Activated T-helper 1 cell treated with anti-CD3 and anti-CD28 coated beads, Interleukin-2, amount 50 U/mL, for 16 hours (primary cell): ENCODE results near the gene CHPF2.
A peak's percentile ranks its signal among the peaks of the same experiment; 100 is the strongest.

Experiments
- DNase-seq, 2 donors: peaks; one replicate each; pipeline ENCODE4 v3.0.0-alpha.2; 2020; ENCODE audit warnings: low read depth in 1 of 2, low spot score in 1 of 2

The CHPF2 gene

GRCh38 chr7:151232917-151233701 is 826 bp downstream of the CHPF2 start:
- DNase-seq = peak; percentile 31 to 58

DNA sequence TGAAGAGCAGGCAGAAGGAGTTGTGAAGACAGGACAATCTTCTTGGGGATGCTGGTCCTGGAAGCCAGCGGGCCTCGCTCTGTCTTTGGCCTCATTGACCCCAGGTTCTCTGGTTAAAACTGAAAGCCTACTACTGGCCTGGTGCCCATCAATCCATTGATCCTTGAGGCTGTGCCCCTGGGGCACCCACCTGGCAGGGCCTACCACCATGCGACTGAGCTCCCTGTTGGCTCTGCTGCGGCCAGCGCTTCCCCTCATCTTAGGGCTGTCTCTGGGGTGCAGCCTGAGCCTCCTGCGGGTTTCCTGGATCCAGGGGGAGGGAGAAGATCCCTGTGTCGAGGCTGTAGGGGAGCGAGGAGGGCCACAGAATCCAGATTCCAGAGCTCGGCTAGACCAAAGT is 1.5 kb downstream of the CHPF2 start:
- no peak for DNase-seq

DNA sequence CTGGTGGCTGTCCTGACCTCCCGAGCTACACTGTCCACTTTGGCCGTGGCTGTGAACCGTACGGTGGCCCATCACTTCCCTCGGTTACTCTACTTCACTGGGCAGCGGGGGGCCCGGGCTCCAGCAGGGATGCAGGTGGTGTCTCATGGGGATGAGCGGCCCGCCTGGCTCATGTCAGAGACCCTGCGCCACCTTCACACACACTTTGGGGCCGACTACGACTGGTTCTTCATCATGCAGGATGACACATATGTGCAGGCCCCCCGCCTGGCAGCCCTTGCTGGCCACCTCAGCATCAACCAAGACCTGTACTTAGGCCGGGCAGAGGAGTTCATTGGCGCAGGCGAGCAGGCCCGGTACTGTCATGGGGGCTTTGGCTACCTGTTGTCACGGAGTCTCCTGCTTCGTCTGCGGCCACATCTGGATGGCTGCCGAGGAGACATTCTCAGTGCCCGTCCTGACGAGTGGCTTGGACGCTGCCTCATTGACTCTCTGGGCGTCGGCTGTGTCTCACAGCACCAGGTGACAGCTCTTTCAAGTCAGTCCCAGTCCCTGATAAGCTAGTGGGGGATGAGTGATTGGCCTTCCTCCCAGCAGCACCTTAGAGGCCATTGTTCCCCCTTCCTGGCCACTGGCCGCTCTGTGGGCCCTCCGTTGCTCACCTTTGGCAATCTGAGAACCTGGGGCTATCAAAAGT is 3.0 kb downstream of the CHPF2 start:
- no peak for DNase-seq

DNA sequence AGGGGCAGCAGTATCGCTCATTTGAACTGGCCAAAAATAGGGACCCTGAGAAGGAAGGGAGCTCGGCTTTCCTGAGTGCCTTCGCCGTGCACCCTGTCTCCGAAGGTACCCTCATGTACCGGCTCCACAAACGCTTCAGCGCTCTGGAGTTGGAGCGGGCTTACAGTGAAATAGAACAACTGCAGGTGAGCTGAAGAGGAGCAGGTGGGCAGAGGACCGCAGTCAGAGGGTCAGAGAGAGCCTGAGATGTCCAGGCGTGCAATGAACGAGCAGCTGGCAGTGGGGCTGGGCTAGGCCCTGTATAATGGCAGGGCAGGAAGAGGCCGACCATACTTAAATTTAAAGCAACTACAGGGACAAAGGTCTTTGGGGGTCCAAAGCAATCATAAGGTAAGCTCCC is 4.1 kb downstream of the CHPF2 start:
- DNase-seq = no peak

- no peak for DNase-seq
Measured at GRCh38 chr7:151237244-151238189, 5.2 kb downstream of the CHPF2 start.

DNA sequence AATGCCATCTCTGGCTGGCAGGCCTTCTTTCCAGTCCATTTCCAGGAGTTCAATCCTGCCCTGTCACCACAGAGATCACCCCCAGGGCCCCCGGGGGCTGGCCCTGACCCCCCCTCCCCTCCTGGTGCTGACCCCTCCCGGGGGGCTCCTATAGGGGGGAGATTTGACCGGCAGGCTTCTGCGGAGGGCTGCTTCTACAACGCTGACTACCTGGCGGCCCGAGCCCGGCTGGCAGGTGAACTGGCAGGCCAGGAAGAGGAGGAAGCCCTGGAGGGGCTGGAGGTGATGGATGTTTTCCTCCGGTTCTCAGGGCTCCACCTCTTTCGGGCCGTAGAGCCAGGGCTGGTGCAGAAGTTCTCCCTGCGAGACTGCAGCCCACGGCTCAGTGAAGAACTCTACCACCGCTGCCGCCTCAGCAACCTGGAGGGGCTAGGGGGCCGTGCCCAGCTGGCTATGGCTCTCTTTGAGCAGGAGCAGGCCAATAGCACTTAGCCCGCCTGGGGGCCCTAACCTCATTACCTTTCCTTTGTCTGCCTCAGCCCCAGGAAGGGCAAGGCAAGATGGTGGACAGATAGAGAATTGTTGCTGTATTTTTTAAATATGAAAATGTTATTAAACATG is 6.0 kb downstream of the CHPF2 start:
- no peak for DNase-seq

- no peak for DNase-seq
Measured at GRCh38 chr7:151238924-151239836, 6.9 kb downstream of the CHPF2 start.

DNA sequence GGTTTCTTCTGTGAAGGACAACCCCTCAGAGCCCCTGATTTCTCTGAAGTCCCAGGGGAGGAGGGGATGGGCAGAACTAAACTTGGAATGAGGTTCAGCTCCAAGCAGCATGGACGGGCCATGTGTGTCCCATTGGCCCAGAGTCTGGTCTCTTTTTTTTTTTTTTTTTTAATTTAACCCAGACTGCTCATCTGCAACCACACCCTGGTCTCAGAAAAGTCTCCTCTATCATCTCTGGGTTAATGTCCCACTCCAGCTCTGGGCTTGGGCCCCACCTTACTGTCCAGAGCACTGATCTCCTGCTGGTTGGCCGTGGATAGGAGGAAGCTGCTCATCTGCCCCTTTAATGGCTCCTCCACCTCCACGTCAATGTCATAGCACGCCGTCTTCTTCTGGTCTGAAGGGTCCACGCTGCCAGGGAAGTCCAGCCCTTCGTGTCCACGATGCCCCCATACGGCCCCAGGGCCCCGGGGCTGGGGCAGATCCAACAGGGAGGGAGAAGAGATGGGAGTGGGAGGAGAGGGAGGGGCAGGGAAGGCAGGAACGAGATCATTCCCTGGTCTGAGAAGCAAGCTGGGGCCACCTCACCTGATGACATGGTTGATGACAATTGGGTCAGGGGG is 7.7 kb downstream of the CHPF2 start:
- DNase-seq = no peak

DNA sequence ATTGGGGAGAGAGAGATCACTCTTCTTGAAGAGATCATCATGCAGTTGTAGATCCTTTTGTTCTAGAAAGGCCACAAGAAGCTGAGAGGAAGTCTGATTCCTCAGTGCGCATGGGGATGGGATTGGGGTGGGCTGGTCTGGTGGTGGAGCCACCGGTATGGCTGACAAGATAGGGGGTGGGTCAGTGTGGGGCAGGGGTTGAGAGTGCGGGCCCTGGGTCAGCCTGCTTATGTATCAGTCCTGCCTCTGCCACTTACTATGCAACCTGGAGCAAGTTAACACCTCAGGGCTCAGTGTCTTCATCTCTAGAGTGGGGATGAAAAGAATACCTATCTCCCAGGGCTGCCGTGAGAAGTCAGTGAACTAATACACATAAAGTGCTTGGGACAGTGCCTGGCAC is 8.3 kb downstream of the CHPF2 start:
- no peak for DNase-seq

DNA sequence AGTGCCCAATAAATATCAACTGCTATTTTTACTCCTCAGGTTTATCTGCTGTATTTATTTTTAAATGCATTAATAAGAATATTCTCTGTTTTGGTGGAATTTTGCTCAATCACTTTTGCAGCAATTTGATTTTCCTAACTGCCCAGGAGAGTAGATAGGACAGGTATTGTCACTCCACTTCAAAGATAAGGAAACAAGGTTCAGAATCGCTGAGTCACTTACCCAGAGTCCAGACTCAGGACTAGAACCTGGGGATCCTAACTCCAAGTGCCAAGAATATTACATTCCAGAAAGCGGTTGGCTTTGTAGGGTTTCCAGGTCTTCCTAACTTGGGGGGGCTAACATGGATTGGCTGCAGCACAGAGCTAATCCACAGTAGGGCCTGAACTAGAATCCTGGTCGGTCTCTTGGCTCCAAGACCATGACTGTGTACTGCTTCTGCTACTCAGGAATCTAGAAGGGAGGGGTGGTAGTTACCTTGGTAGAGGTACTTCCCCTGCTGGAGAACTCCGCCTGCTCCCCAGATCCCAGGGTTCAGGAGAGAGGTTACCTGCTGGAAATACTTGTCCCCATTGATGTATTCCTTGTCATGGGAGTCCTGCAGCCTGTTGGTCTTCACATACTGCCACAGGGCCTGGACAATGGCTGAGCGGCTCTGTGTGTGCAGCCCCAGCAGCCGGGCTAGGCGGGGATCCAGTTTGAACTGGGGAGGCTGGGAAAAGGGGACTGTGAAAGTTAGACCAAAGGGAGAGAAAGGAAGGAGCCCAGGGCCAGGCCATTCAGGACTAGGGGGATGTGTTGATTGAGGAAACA is 8.9 kb downstream of the CHPF2 start:
- DNase-seq = no peak

DNA sequence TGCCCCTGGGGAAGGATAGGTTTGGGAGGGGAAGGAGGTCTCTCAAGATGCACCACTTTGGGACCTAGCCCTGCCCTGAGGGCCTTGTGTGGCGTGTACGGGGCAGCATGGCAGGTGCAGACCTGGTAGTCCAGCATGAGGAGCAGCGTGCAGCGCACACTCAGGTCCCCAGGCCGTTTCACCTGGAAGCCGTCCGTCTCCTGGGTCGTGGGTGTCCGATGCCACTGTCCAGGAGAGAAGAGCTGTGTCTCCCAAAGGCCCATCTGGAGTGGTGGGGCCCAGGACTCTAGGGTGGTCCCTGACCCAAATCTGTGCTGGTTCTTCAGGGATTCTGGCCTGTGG is 9.4 kb downstream of the CHPF2 start:
- no peak for DNase-seq

DNA sequence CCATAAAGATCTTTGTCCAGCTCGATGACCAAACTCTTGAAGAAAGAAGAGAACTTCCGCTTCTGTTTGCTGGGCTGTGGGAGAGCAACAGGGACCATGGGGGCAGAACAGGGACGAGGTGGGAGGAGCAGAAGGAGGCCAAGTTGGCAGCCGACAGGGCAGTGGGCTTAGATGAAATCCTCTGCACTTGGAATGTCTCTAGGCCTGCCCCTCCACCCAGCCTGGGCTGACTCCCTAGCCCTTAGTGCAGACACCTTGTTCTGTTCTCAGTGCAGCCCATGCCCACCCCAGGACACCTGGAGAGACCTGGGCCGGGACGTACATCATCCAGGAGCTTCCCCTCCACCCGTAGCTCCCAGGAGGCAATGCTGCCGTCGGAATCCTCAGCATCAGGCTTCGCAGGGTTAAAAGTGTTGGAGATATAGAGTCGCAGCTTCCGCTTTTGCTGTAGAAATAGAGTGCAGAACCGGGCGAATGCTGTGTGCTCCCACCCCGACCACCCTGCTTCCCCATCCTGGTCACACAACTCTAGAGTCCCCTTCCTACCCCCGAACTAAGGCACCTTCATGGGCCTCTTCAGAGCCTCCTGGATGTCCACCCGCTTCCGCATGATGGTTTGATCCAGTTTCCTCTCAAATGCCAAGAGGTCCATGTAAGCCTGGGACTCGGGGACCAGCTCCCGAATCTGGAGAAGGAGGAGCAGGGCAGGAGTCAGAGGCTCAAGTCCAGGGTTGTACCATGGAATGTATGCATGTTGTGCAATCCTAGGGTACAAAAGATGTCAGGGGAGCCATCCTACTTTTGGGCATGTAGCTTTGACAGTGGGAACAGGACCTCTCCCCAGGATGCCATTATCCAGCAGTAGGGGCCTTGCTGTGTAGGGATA is 10.1 kb downstream of the CHPF2 start:
- DNase-seq = no peak

DNA sequence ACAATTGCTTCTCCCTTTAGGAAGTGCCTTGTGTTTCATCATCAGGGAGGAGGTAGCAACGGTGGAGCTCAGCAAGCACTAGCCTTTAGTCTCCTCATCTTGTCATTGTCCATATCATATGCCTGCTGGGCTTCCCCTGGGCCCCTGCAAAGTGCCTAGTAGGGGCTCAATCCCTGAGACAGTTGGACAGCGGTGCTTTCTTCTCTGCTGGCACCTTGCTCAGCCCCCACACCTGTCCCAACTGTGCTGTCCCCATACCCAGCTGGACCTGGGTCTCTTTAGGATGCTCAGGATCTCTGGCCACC is 10.7 kb downstream of the CHPF2 start:
- DNase-seq = no peak

DNA sequence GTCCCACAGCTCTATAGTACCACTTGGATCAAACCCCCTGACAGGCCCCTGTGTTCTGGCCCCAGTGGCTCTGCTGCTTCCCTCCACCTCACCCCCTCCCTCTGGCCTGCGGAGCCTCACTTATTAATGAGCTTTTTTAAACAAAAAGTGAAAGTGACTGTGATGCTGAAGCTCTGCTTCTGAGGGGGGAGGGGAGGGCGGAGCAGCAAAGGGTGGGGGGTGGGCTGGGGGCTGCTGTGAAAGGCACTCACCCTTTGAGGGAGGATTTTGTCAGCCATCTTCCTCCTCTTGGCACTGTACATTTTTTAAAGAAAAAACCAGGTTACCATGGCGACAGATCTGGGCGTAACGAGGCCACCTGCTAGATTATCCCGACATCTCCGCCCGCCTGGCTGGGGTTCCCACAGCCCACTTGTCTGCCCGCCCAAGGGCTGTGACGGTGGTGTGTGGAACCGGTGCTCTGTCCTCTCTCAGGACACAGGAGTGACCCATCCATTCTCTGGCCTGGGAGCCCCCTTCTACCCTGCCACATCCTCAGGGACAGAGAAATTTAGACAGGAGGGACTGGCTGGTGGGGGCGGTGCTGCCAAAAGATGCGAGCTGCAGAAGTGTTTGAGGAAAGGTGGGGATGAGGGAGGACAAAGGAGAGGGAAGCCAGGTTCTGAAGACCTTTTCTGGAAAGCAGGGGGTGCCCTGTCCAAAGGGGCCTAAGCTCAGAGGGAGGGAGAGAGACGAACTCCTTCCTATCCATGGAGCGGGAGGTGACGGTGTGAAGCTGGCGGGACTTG is 11.3 kb downstream of the CHPF2 start:
- DNase-seq = no peak

DNA sequence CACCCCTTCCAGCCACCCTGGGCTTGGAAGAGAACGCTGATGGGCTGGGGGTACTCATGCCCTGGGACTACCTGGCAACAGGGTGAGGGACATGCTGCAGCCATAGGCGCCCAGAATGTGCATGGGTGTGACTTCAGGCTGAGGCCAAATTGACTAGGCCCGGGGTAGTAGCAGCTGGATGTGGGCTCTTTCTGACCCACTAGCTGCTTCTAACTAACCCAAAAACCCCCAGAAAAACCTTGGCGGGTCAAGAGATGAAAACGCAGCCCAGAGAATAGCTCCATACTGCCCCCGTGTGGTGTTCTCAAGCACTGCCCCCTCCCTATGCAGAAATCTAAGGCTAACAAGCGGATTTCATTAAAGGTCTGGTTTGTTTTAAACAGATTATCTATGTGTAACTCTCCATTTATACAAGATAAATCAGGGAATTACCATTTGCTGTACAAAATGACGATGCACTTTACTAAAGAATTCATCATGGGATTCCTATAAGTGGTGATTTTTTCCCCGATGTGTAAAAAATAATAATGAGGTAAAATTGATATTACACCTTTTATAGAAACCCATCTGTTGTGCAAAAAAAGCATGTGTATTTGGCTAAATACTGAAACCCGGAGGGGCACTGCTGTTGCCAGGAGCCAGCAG is 12.0 kb downstream of the CHPF2 start:
- no peak for DNase-seq

GRCh38 chr7:151244841-151245346 is 12.6 kb downstream of the CHPF2 start:
- DNase-seq = no peak
